ENCODE results near the gene ZNF800.
"Not testable (repeated sequence)": the region's sequence is repeated elsewhere in the genome, so short reads cannot be mapped to it uniquely, and the experiment has no call there.

ZNF800 gene

DNA sequence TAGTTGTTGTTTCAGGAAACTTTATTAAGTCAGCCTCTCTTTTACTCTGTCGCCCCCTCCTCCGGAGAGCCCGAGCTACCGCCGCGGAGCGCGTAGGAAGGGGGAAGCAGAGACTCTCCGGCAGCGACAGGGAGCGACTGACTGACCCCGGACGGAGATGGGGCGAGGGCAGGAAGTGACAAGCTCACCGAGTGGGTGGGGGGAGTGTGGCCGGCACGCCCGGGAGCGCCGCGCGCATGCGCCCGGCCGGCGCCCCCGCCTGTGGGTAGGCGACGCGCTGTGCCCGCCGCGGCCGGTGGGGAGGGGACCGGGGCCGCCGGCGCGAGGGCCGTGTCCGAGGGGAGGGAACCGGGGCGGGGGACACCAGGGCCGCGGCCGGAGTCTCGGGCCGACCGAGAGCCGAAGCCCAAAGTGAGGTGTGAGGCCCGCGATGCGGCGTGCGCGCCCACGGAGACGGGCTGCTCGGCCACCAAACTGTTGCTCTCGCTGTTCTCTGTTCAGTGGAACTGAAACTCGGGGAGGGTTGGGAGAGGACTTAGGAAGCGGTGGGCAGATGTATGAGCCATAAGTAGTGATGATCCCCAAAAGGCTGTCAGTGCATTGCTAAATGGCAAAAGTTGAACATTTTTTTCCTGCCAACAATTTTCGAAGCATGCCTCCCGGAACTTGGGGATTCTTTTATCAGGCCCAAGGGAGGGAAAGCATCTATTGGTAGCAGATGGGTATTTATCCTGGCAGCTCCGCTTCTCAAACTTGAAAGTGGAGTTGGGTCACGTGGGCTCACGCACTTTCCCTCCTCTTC is at the start of gene ZNF800:
TSS of gene ZNF800 (minus strand) at position 143 of the 802 bp plus-strand sequence. CDS start 1,151 bp downstream, outside the sequence.
- Mint-ChIP-seq H3K4me3 (peak within 1 kb of the TSS; percentile 94 to 98), H3K4me1 (peaks cover 63% of the 10 kb centered on the region), H3K9me3 (peaks cover 7 to 9% of the 10 kb centered on the region in 2 donors), H3K27me3 (no peaks in the 10 kb centered on the region), H3K27ac (peak within 1 kb of the TSS; percentile 99)
- DNase-seq (peak; percentile 88 to 90), ATAC-seq (peak; percentile 86)

DNA sequence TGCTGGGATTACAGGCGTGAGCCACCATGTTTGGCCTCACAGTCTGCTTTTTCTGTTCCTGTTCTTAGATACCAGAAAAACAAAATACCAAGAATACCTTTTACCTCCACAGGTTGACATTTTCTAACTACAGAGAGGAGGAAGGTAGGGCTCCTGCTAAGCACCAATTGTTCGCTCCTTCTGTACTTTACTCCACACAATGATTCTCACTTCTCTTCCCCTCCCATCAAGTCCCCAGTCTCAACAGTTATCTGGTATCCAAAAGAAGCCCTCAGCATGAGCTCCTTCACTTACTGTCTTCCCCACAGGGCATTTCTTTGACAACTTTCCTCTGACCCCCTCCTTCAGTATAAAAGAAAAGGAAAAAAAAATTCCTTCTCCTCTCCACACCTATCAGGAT is 47.7 kb upstream of the ZNF800 start:
- Mint-ChIP-seq H3K27ac (no peak overlapping the region), H3K4me1 (no peaks in the 10 kb centered on the region), H3K9me3 (no peaks in the 10 kb centered on the region), H3K4me3 (no peak overlapping the region), H3K27me3 (no peaks in the 10 kb centered on the region)
- no peak for ATAC-seq
- DNase-seq, result no peak

DNA sequence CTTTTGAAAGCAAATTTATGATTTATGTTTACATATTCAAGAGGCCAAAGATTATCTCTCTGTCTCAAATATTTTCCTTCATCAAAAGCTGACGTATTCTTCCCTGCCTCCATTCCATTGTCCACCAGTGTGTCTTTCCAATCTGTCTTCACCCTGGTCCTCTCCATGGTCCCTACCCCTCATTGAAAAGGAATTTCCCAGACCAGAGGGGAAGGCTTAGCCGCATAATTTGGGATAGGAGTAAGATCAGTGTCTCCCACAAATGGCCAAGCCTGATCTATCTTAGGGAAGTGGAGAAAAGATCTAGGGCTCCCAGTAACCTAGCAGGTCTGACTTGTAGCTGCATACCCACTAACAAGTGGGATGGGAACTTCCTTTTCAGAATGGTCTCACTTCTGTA is 46.3 kb upstream of the ZNF800 start:
- no peak overlapping the region for H3K27ac Mint-ChIP-seq
- H3K4me3 Mint-ChIP-seq, result no peak overlapping the region
- H3K27me3 Mint-ChIP-seq, result no peaks in the 10 kb centered on the region
- no peaks in the 10 kb centered on the region for H3K4me1 Mint-ChIP-seq
- no peaks in the 10 kb centered on the region for H3K9me3 Mint-ChIP-seq
- DNase-seq, result no peak
- no peak for ATAC-seq

- H3K4me1 Mint-ChIP-seq, result no peaks in the 10 kb centered on the region
- DNase-seq (no peak), ATAC-seq (no peak)
- no peaks in the 10 kb centered on the region for H3K9me3 Mint-ChIP-seq
- H3K4me3 Mint-ChIP-seq, result no peak overlapping the region
- no peak overlapping the region for H3K27ac Mint-ChIP-seq
- H3K27me3 Mint-ChIP-seq, result no peaks in the 10 kb centered on the region
Observed at GRCh38 chr7:127437837-127438236, 45.3 kb upstream of the ZNF800 start.

DNA sequence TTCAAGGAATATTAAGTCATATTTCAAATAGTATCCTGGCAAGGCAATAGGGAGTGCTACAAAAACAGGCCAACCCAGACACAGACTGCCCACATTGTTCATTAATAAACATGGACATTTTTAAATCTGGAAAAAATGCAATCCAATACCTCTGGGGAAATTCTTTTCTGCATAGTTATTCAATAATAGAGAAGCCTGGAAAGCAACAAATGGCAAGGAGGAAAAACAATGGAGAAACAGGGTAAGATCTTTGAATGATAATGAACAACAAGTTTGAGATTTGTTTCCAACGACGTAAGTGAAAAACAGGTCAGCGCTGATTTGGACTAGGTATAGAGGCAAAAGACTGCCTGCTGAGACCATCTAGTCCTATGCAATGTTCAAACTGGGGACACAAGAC is 44.7 kb upstream of the ZNF800 start:
- H3K27me3 Mint-ChIP-seq, result no peaks in the 10 kb centered on the region
- no peak overlapping the region for H3K27ac Mint-ChIP-seq
- no peaks in the 10 kb centered on the region for H3K9me3 Mint-ChIP-seq
- DNase-seq (no peak), ATAC-seq (no peak)
- H3K4me1 Mint-ChIP-seq, result no peaks in the 10 kb centered on the region
- no peak overlapping the region for H3K4me3 Mint-ChIP-seq

DNA sequence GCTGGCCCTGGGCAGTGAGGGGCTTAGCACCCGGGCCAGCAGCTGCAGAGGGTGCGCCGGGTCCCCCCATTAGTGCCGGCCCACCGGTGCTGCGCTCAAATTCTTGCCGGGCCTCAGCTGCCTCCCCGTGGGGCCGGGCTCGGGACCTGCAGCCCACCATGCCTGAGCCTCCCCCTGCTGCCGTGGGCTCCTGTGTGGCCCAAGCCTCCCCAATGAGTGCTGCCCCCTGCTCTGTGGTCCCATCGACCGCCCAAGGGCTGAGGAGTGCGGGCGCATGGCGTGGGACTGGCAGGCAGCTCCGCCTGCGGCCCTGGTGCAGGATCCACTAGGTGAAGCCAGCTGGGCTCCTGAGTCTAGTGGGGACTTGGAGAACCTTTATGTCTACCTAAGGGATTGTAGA is 36.8 kb upstream of the ZNF800 start:
- not testable (repeated sequence) for ATAC-seq, H3K9me3 Mint-ChIP-seq, H3K4me1 Mint-ChIP-seq, H3K27ac Mint-ChIP-seq, H3K4me3 Mint-ChIP-seq, DNase-seq, H3K27me3 Mint-ChIP-seq

DNA sequence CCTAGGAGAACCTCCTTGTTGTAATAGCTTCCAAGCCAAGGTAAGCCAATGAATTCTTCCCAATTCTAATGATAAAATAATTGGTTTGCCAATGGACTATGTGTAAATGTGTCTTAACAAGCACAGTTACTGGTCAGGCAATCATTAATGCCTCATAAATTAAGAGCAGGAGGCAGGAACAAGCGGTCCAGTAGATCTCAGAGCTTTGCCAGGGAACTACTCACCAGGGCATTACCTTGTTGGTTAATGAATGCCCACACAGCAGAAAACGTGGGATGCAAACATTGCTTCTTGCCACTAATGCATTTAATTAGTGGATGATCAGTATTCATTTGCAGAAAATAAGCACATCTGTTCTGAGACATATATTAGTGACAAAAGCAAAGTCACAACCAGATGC is 26.7 kb upstream of the ZNF800 start:
- no peak overlapping the region for H3K27ac Mint-ChIP-seq

GRCh38 chr7:127418459-127418858 is 26.0 kb upstream of the ZNF800 start:
- peak overlapping the region; percentile 0 to 22 for H3K27ac Mint-ChIP-seq
- H3K9me3 Mint-ChIP-seq, result peaks cover 5 to 8% of the 10 kb centered on the region in 2 donors
- H3K27me3 Mint-ChIP-seq, result no peaks in the 10 kb centered on the region
- H3K4me1 Mint-ChIP-seq, result peaks cover 39% of the 10 kb centered on the region
- no peak overlapping the region for H3K4me3 Mint-ChIP-seq
- ATAC-seq (no peak), DNase-seq (no peak)

More for the DNA sequence above, 26.7 kb upstream of the ZNF800 start:
- ATAC-seq (no peak), DNase-seq (no peak)
- Mint-ChIP-seq H3K9me3 (peaks cover 5 to 8% of the 10 kb centered on the region in 2 donors), H3K27me3 (no peaks in the 10 kb centered on the region), H3K4me1 (peaks cover 32% of the 10 kb centered on the region), H3K4me3 (no peak overlapping the region)

GRCh38 chr7:127417346-127417745 is 24.8 kb upstream of the ZNF800 start:
- DNase-seq (no peak), ATAC-seq (no peak)
- peak overlapping the region in 1 of 2 donors; percentile 78 for H3K27ac Mint-ChIP-seq
- peaks cover 5 to 8% of the 10 kb centered on the region in 2 donors for H3K9me3 Mint-ChIP-seq
- H3K27me3 Mint-ChIP-seq, result no peaks in the 10 kb centered on the region
- H3K4me1 Mint-ChIP-seq, result peaks cover 48% of the 10 kb centered on the region
- H3K4me3 Mint-ChIP-seq, result peak overlapping the region; percentile 40 to 42

GRCh38 chr7:127415060-127415742 is 22.7 kb upstream of the ZNF800 start:
- no peaks in the 10 kb centered on the region for H3K27me3 Mint-ChIP-seq
- no peak overlapping the region for H3K4me3 Mint-ChIP-seq
- DNase-seq (no peak), ATAC-seq (no peak)
- peaks cover 53% of the 10 kb centered on the region for H3K4me1 Mint-ChIP-seq
- peaks cover 5 to 8% of the 10 kb centered on the region in 2 donors for H3K9me3 Mint-ChIP-seq
- H3K27ac Mint-ChIP-seq, result no peak overlapping the region

GRCh38 chr7:127413962-127414361 is 21.5 kb upstream of the ZNF800 start:
- Mint-ChIP-seq H3K27me3 (no peaks in the 10 kb centered on the region), H3K4me3 (peak overlapping the region; percentile 36 to 49), H3K9me3 (peaks cover 5 to 8% of the 10 kb centered on the region in 2 donors), H3K4me1 (peaks cover 59% of the 10 kb centered on the region), H3K27ac (peak overlapping the region in 1 of 2 donors; percentile 61)
- ATAC-seq (peak; percentile 89), DNase-seq (peak in 1 of 2 donors; percentile 16)

- Mint-ChIP-seq H3K27me3 (no peaks in the 10 kb centered on the region), H3K27ac (no peak overlapping the region), H3K4me3 (no peak overlapping the region), H3K9me3 (peaks cover 1 to 3% of the 10 kb centered on the region in 2 donors), H3K4me1 (peaks cover 59% of the 10 kb centered on the region)
- ATAC-seq (no peak), DNase-seq (no peak)
Observed at GRCh38 chr7:127413326-127413725, 20.8 kb upstream of the ZNF800 start.

GRCh38 chr7:127411176-127411575 is 18.7 kb upstream of the ZNF800 start:
- H3K27me3 Mint-ChIP-seq, result no peaks in the 10 kb centered on the region
- no peaks in the 10 kb centered on the region for H3K9me3 Mint-ChIP-seq
- ATAC-seq (no peak), DNase-seq (no peak)
- peaks cover 43% of the 10 kb centered on the region for H3K4me1 Mint-ChIP-seq
- no peak overlapping the region for H3K27ac Mint-ChIP-seq
- H3K4me3 Mint-ChIP-seq, result no peak overlapping the region

DNA sequence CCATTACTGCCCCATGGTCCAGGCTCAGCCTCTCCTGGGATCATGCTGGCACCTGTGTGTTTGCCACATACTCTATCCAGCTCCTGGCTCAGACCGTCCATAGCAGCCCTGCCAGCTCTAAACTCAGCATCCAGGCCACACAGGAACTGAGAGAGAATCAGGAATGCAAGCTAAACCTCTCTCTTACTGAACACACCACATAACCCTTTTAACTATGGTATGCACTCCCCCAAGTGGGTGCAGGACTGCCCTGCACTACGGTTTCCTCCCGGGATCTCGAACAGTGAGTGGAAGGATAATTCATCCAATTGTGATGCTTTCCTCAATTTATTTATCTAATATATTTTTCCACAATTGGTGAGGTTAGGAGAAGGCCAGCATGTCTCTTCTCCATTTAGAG is 17.1 kb upstream of the ZNF800 start:
- no peak for DNase-seq
- no peaks in the 10 kb centered on the region for H3K9me3 Mint-ChIP-seq
- no peaks in the 10 kb centered on the region for H3K27me3 Mint-ChIP-seq
- no peak for ATAC-seq
- H3K4me3 Mint-ChIP-seq, result no peak overlapping the region
- no peak overlapping the region for H3K27ac Mint-ChIP-seq
- H3K4me1 Mint-ChIP-seq, result peaks cover 38% of the 10 kb centered on the region

GRCh38 chr7:127404286-127405072 is 12.0 kb upstream of the ZNF800 start:
- ATAC-seq (peak; percentile 85), DNase-seq (no peak)
- Mint-ChIP-seq H3K4me3 (peak overlapping the region; percentile 65 to 70), H3K9me3 (no peaks in the 10 kb centered on the region), H3K27me3 (no peaks in the 10 kb centered on the region), H3K27ac (peak overlapping the region; percentile 27 to 80), H3K4me1 (peaks cover 25% of the 10 kb centered on the region)
